ENCODE measurements around the gene COL1A2.

DNA sequence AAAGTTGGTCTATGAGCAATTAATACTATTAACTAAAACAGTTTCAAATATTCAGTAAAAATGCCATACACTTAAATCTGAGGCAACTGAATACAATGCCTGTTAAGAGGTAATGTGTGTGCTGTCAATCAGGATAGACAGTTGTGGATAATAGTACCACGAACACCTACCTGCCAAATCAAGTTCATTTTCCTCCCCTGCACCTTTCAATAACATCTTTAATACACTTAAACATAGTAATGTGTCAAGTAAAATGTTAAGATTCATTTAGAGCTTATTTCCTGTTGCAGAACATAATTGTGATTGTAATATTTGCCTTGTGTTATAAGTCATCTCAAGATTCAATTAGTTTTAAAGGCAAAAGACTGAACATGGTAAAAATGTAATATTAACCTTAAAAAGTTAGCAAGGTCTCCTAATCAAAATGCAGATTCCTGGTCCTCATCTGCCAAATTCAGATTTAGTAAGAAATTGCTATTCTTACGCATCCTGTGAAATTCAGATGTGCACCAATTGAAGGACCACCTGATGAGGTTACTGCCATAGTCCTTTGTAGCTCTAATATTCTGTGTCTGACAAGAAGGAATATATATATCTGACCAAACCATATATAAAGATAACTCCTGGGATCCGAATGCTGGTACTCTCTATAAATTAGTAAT, 37.1 kb downstream of the COL1A2 start:
- TF ChIP-seq, protein P1, sequence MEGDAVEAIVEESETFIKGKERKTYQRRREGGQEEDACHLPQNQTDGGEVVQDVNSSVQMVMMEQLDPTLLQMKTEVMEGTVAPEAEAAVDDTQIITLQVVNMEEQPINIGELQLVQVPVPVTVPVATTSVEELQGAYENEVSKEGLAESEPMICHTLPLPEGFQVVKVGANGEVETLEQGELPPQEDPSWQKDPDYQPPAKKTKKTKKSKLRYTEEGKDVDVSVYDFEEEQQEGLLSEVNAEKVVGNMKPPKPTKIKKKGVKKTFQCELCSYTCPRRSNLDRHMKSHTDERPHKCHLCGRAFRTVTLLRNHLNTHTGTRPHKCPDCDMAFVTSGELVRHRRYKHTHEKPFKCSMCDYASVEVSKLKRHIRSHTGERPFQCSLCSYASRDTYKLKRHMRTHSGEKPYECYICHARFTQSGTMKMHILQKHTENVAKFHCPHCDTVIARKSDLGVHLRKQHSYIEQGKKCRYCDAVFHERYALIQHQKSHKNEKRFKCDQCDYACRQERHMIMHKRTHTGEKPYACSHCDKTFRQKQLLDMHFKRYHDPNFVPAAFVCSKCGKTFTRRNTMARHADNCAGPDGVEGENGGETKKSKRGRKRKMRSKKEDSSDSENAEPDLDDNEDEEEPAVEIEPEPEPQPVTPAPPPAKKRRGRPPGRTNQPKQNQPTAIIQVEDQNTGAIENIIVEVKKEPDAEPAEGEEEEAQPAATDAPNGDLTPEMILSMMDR (conservative IDR thresholded peaks at IDR 0.05) = no peak
- TF ChIP-seq ZFX (IDR thresholded peaks at IDR 0.05) = no peak
